ENCODE results near the gene LRRC2. TPM values are rescaled to one million over a fixed set of nuclear protein-coding genes. Genes with fewer than 3 reads are reported as not detected.
"Not testable (repeated sequence)": the region's sequence is repeated elsewhere in the genome, so short reads cannot be mapped to it uniquely, and the experiment has no call there.

The LRRC2 gene
- total RNA-seq, 4 donors from 2014 or later = 0.62 to 2.0 (median 1.1) TPM; not detected in 1

DNA sequence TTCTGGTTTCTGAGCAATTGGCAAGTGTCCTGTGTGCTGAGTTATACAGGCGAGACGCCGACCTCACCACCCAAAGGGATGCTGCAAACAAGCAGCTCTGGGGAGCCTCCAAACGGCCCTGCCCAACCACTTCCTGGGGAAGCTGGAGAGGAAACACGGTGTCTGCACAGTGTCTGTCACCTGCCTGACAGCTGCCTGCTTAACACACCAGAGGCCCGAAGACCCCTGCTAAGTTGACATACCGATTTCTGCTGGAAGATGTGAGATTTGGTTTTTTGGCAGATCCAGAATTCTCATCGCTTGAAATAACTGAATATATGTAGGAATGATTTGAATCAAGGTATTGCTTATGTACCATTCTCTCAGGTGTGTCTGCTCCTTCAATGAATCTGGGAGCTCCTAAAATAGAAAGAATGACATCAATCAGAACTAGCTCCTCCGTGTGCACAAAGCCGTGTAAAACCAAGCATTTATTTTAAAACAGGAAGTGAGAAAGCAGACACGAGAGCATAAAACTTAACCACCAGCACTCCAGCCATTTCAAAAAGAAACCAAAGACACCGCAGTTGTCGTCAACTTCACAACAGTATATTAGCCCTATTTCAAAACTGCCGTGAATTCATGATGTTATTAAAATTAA, 27.2 kb downstream of the LRRC2 start:
- Histone ChIP-seq H3K4me1 (no peaks in the 10 kb centered on the region), H3K27ac (no peak overlapping the region), H3K36me3 (no peaks in the 10 kb centered on the region), H3K27me3 (peaks cover 16% of the 10 kb centered on the region), H3K4me3 (no peak overlapping the region), H3K9me3 (no peaks in the 10 kb centered on the region)
- no peak for TF ChIP-seq POLR2A (IDR thresholded peaks at IDR 0.05)
- no peak for TF ChIP-seq CTCF (IDR thresholded peaks at IDR 0.05)
- TF ChIP-seq POLR2AphosphoS5 (IDR thresholded peaks at IDR 0.05) = no peak
- no peak for TF ChIP-seq EP300 (IDR thresholded peaks at IDR 0.05)
- peak; percentile 50 for ATAC-seq
- 23 to 42% methylated on average over 11 to 13 of the region's 14 CpGs for WGBS, 2 donors (ENCODE audit: low coverage in 1 of 2)

GRCh38 chr3:46538425-46538802, 27.7 kb downstream of the LRRC2 start:
- H3K4me1 ChIP-seq, ATAC-seq, H3K9me3 ChIP-seq, H3K36me3 ChIP-seq, H3K4me3 ChIP-seq, H3K27ac ChIP-seq: not testable (repeated sequence)
- H3K27me3 ChIP-seq = peaks cover 16% of the 10 kb centered on the region
- 44 to 62% methylated on average over 5 of the region's 5 CpGs for WGBS, 2 donors (ENCODE audit: low coverage in 1 of 2)

DNA sequence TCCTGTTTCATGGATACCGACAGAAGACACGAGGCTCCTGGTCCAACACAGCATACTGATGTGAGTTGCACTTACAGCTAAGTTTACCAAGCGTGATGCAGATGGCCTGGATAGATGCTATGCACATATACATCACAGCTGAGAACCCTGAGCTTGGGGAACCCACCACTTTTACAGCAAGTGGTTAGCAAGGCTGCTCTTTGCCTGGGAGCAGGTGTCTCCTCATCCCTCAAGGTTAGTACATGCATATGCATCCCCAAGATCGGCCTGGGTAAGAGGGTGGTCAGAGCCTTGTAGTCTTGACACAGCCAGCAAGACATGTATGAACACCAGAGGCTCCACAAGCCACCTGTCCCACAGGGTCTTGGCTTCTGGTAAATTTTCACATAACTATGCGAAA, 28.3 kb downstream of the LRRC2 start:
- no peaks in the 10 kb centered on the region for H3K9me3 ChIP-seq
- H3K4me1 ChIP-seq = no peaks in the 10 kb centered on the region
- WGBS, 2 donors (ENCODE audit: low coverage in 1 of 2) = 83 to 100% methylated on average over 1 to 2 of the region's 5 CpGs
- H3K27ac ChIP-seq = no peak overlapping the region
- TF ChIP-seq POLR2A (IDR thresholded peaks at IDR 0.05) = no peak
- TF ChIP-seq CTCF (IDR thresholded peaks at IDR 0.05) = no peak
- no peak for TF ChIP-seq EP300 (IDR thresholded peaks at IDR 0.05)
- TF ChIP-seq POLR2AphosphoS5 (IDR thresholded peaks at IDR 0.05) = no peak
- no peaks in the 10 kb centered on the region for H3K36me3 ChIP-seq
- H3K27me3 ChIP-seq = peaks cover 16% of the 10 kb centered on the region
- ATAC-seq = no peak
- H3K4me3 ChIP-seq = no peak overlapping the region

GRCh38 chr3:46537316-46537715, 28.8 kb downstream of the LRRC2 start:
- Histone ChIP-seq H3K9me3 (no peaks in the 10 kb centered on the region), H3K27me3 (peaks cover 16% of the 10 kb centered on the region), H3K4me3 (no peak overlapping the region), H3K4me1 (no peaks in the 10 kb centered on the region), H3K36me3 (no peaks in the 10 kb centered on the region), H3K27ac (no peak overlapping the region)
- TF ChIP-seq CTCF (IDR thresholded peaks at IDR 0.05) (no peak), POLR2A (IDR thresholded peaks at IDR 0.05) (no peak), POLR2AphosphoS5 (IDR thresholded peaks at IDR 0.05) (no peak), EP300 (IDR thresholded peaks at IDR 0.05) (no peak)
- WGBS, 2 donors (ENCODE audit: low coverage in 1 of 2) = no CpG with 5 or more reads among the region's 1 CpG
- ATAC-seq = no peak

GRCh38 chr3:46536758-46537157, 29.3 kb downstream of the LRRC2 start:
- Histone ChIP-seq H3K4me3 (no peak overlapping the region), H3K27ac (no peak overlapping the region), H3K27me3 (peaks cover 16% of the 10 kb centered on the region), H3K36me3 (no peaks in the 10 kb centered on the region), H3K4me1 (no peaks in the 10 kb centered on the region), H3K9me3 (no peaks in the 10 kb centered on the region)
- ATAC-seq = no peak
- TF ChIP-seq POLR2A (IDR thresholded peaks at IDR 0.05) = no peak
- no peak for TF ChIP-seq POLR2AphosphoS5 (IDR thresholded peaks at IDR 0.05)
- TF ChIP-seq EP300 (IDR thresholded peaks at IDR 0.05) = no peak
- no peak for TF ChIP-seq CTCF (IDR thresholded peaks at IDR 0.05)
